ENCODE data around the gene ANGPTL5.

Gene ANGPTL5

GRCh38 chr11:101907815-101908214 lies 8.5 kb downstream of the ANGPTL5 start:
- no peak overlapping the region for H3K23ac ChIP-seq (ENCODE audit: low read depth, low read length, poor library complexity)
- H4K91ac ChIP-seq (ENCODE audit: low read depth, low read length, poor library complexity): no peak overlapping the region

GRCh38 chr11:101894505-101894904 lies 21.8 kb downstream of the ANGPTL5 start:
- Histone ChIP-seq H2BK120ac (ENCODE audit: low read depth, low read length) (no peak overlapping the region), H2AFZ (ENCODE audit: low read length) (no peak overlapping the region), H3K9ac (ENCODE audit: low read depth, low read length, poor library complexity) (no peak overlapping the region), H4K91ac (ENCODE audit: low read depth, low read length, poor library complexity) (no peak overlapping the region), H2AK5ac (ENCODE audit: low read depth, low read length) (no peak overlapping the region), H3K4me3 (ENCODE audit: low read length in 2 of 2) (no peak overlapping the region), H3K4me1 (ENCODE audit: control insufficient read depth in 2 of 2, insufficient read depth in 1 of 2, low read depth in 1 of 2, low read length in 2 of 2) (peaks cover 0 to 1% of the 10 kb centered on the region in 2 donors), H3K23ac (ENCODE audit: low read depth, low read length, poor library complexity) (no peak overlapping the region), H3K4me2 (ENCODE audit: insufficient read depth, low read length, poor library complexity, severe bottlenecking) (no peak overlapping the region), H3K14ac (ENCODE audit: low read length) (no peak overlapping the region), H3K9me3 (replicated peaks in 1 of 2; ENCODE audit: control insufficient read depth in 2 of 2, insufficient read depth in 1 of 2, low read depth in 1 of 2, low read length in 2 of 2) (no peaks in the 10 kb centered on the region), H2BK12ac (ENCODE audit: low read length) (no peak overlapping the region), H2BK5ac (ENCODE audit: low read length) (no peak overlapping the region), H3K79me1 (ENCODE audit: low read depth, low read length) (no peaks in the 10 kb centered on the region), H4K8ac (ENCODE audit: low read depth, low read length) (no peak overlapping the region), H2BK15ac (ENCODE audit: low read length) (no peak overlapping the region), H3K36me3 (replicated peaks in 1 of 2; ENCODE audit: control insufficient read depth in 2 of 2, insufficient read depth in 2 of 2, low read length in 2 of 2) (no peaks in the 10 kb centered on the region), H3K4ac (ENCODE audit: low read length) (no peak overlapping the region), H3K27ac (replicated peaks; ENCODE audit: low read length) (no peak overlapping the region), H3K18ac (ENCODE audit: low read length) (no peak overlapping the region), H3K27me3 (ENCODE audit: control insufficient read depth in 3 of 3, insufficient read depth in 3 of 3, low read depth in 1 of 3, low read length in 3 of 3) (no peaks in the 10 kb centered on the region)
- no CpG with 5 or more reads among the region's 1 CpG for WGBS, 2 donors (ENCODE audit: extremely low coverage in 2 of 2, insufficient read length in 2 of 2, insufficient replicate concordance in 1 of 2)
- no peak for DNase-seq (ENCODE audit: low spot score)

More at GRCh38 chr11:101907815-101908214, 8.5 kb downstream of the ANGPTL5 start:
- Histone ChIP-seq H3K4me1 (ENCODE audit: control insufficient read depth in 2 of 2, insufficient read depth in 1 of 2, low read depth in 1 of 2, low read length in 2 of 2) (no peaks in the 10 kb centered on the region), H3K4ac (ENCODE audit: low read length) (no peak overlapping the region), H4K8ac (ENCODE audit: low read depth, low read length) (no peak overlapping the region), H2BK120ac (ENCODE audit: low read depth, low read length) (no peak overlapping the region), H3K79me1 (ENCODE audit: low read depth, low read length) (no peaks in the 10 kb centered on the region), H2BK15ac (ENCODE audit: low read length) (no peak overlapping the region), H3K36me3 (replicated peaks in 1 of 2; ENCODE audit: control insufficient read depth in 2 of 2, insufficient read depth in 2 of 2, low read length in 2 of 2) (no peaks in the 10 kb centered on the region), H3K14ac (ENCODE audit: low read length) (no peak overlapping the region), H3K4me2 (ENCODE audit: insufficient read depth, low read length, poor library complexity, severe bottlenecking) (no peak overlapping the region), H3K27me3 (ENCODE audit: control insufficient read depth in 3 of 3, insufficient read depth in 3 of 3, low read depth in 1 of 3, low read length in 3 of 3) (no peaks in the 10 kb centered on the region), H3K9ac (ENCODE audit: low read depth, low read length, poor library complexity) (no peak overlapping the region), H3K18ac (ENCODE audit: low read length) (no peak overlapping the region), H3K4me3 (ENCODE audit: low read length in 2 of 2) (no peak overlapping the region), H3K27ac (replicated peaks; ENCODE audit: low read length) (no peak overlapping the region), H2BK5ac (ENCODE audit: low read length) (no peak overlapping the region), H2BK12ac (ENCODE audit: low read length) (no peak overlapping the region), H2AK5ac (ENCODE audit: low read depth, low read length) (no peak overlapping the region), H2AFZ (ENCODE audit: low read length) (no peak overlapping the region), H3K9me3 (replicated peaks in 1 of 2; ENCODE audit: control insufficient read depth in 2 of 2, insufficient read depth in 1 of 2, low read depth in 1 of 2, low read length in 2 of 2) (no peaks in the 10 kb centered on the region)
- no peak for DNase-seq (ENCODE audit: low spot score)
- no CpG with 5 or more reads among the region's 1 CpG for WGBS, 2 donors (ENCODE audit: extremely low coverage in 2 of 2, insufficient read length in 2 of 2, insufficient replicate concordance in 1 of 2)

- H3K4me1 ChIP-seq (ENCODE audit: control insufficient read depth in 2 of 2, insufficient read depth in 1 of 2, low read depth in 1 of 2, low read length in 2 of 2): peaks cover 0 to 1% of the 10 kb centered on the region in 2 donors
- no CpG with 5 or more reads among the region's 4 CpGs for WGBS, 2 donors (ENCODE audit: extremely low coverage in 2 of 2, insufficient read length in 2 of 2, insufficient replicate concordance in 1 of 2)
Measured at GRCh38 chr11:101889767-101890166, 26.6 kb downstream of the ANGPTL5 start.

GRCh38 chr11:101885631-101886030 lies 30.7 kb downstream of the ANGPTL5 start:
- WGBS, 2 donors (ENCODE audit: extremely low coverage in 2 of 2, insufficient read length in 2 of 2, insufficient replicate concordance in 1 of 2): 100% methylated on average over 2 of the region's 4 CpGs; no CpG with 5 or more reads in 1 of the 2 donors
- no peak overlapping the region for H3K23ac ChIP-seq (ENCODE audit: low read depth, low read length, poor library complexity)

More at GRCh38 chr11:101889767-101890166, 26.6 kb downstream of the ANGPTL5 start:
- H3K9me3 ChIP-seq (replicated peaks in 1 of 2; ENCODE audit: control insufficient read depth in 2 of 2, insufficient read depth in 1 of 2, low read depth in 1 of 2, low read length in 2 of 2): no peaks in the 10 kb centered on the region
- no peak overlapping the region for H2BK120ac ChIP-seq (ENCODE audit: low read depth, low read length)
- no peak for DNase-seq (ENCODE audit: low spot score)
- H3K9ac ChIP-seq (ENCODE audit: low read depth, low read length, poor library complexity): no peak overlapping the region
- H4K91ac ChIP-seq (ENCODE audit: low read depth, low read length, poor library complexity): no peak overlapping the region
- no peak overlapping the region for H2BK12ac ChIP-seq (ENCODE audit: low read length)
- H3K4me3 ChIP-seq (ENCODE audit: low read length in 2 of 2): no peak overlapping the region
- H2AFZ ChIP-seq (ENCODE audit: low read length): no peak overlapping the region
- H3K79me1 ChIP-seq (ENCODE audit: low read depth, low read length): no peaks in the 10 kb centered on the region
- no peak overlapping the region for H2BK5ac ChIP-seq (ENCODE audit: low read length)
- H3K27me3 ChIP-seq (ENCODE audit: control insufficient read depth in 3 of 3, insufficient read depth in 3 of 3, low read depth in 1 of 3, low read length in 3 of 3): no peaks in the 10 kb centered on the region
- no peak overlapping the region for H2BK15ac ChIP-seq (ENCODE audit: low read length)
- H3K18ac ChIP-seq (ENCODE audit: low read length): no peak overlapping the region
- H3K36me3 ChIP-seq (replicated peaks in 1 of 2; ENCODE audit: control insufficient read depth in 2 of 2, insufficient read depth in 2 of 2, low read length in 2 of 2): no peaks in the 10 kb centered on the region
- no peak overlapping the region for H3K23ac ChIP-seq (ENCODE audit: low read depth, low read length, poor library complexity)
- no peak overlapping the region for H3K4ac ChIP-seq (ENCODE audit: low read length)
- no peak overlapping the region for H2AK5ac ChIP-seq (ENCODE audit: low read depth, low read length)
- no peak overlapping the region for H3K4me2 ChIP-seq (ENCODE audit: insufficient read depth, low read length, poor library complexity, severe bottlenecking)
- H3K27ac ChIP-seq (replicated peaks; ENCODE audit: low read length): no peak overlapping the region
- H4K8ac ChIP-seq (ENCODE audit: low read depth, low read length): no peak overlapping the region
- no peak overlapping the region for H3K14ac ChIP-seq (ENCODE audit: low read length)

More at GRCh38 chr11:101885631-101886030, 30.7 kb downstream of the ANGPTL5 start:
- Histone ChIP-seq H3K36me3 (replicated peaks in 1 of 2; ENCODE audit: control insufficient read depth in 2 of 2, insufficient read depth in 2 of 2, low read length in 2 of 2) (no peaks in the 10 kb centered on the region), H3K18ac (ENCODE audit: low read length) (no peak overlapping the region), H3K27ac (replicated peaks; ENCODE audit: low read length) (no peak overlapping the region), H2BK120ac (ENCODE audit: low read depth, low read length) (no peak overlapping the region), H4K8ac (ENCODE audit: low read depth, low read length) (no peak overlapping the region), H3K4ac (ENCODE audit: low read length) (no peak overlapping the region), H4K91ac (ENCODE audit: low read depth, low read length, poor library complexity) (no peak overlapping the region), H3K14ac (ENCODE audit: low read length) (no peak overlapping the region), H2BK12ac (ENCODE audit: low read length) (no peak overlapping the region), H3K4me2 (ENCODE audit: insufficient read depth, low read length, poor library complexity, severe bottlenecking) (no peak overlapping the region), H2AK5ac (ENCODE audit: low read depth, low read length) (no peak overlapping the region), H3K27me3 (ENCODE audit: control insufficient read depth in 3 of 3, insufficient read depth in 3 of 3, low read depth in 1 of 3, low read length in 3 of 3) (no peaks in the 10 kb centered on the region), H2BK5ac (ENCODE audit: low read length) (no peak overlapping the region), H2BK15ac (ENCODE audit: low read length) (no peak overlapping the region), H2AFZ (ENCODE audit: low read length) (no peak overlapping the region), H3K9ac (ENCODE audit: low read depth, low read length, poor library complexity) (no peak overlapping the region), H3K4me1 (ENCODE audit: control insufficient read depth in 2 of 2, insufficient read depth in 1 of 2, low read depth in 1 of 2, low read length in 2 of 2) (peaks cover 0 to 1% of the 10 kb centered on the region in 2 donors), H3K9me3 (replicated peaks in 1 of 2; ENCODE audit: control insufficient read depth in 2 of 2, insufficient read depth in 1 of 2, low read depth in 1 of 2, low read length in 2 of 2) (no peaks in the 10 kb centered on the region), H3K79me1 (ENCODE audit: low read depth, low read length) (no peaks in the 10 kb centered on the region), H3K4me3 (ENCODE audit: low read length in 2 of 2) (no peak overlapping the region)
- DNase-seq (ENCODE audit: low spot score): no peak
